Fibroblast of skin of scalp (primary cell): ENCODE results near the gene TBX1.

Experiments
- DNase-seq: peaks from one replicate; pipeline ENCODE4 v3.0.0-alpha.2; 2013

TBX1 gene

GRCh38 chr22:19801340-19802000 lies 40.9 kb downstream of the TBX1 start:
- no peak for DNase-seq

- no peak for DNase-seq
Observed at GRCh38 chr22:19802001-19802893, 41.7 kb downstream of the TBX1 start.

GRCh38 chr22:19802894-19803735 lies 42.5 kb downstream of the TBX1 start:
- no peak for DNase-seq

GRCh38 chr22:19803736-19804267 lies 43.2 kb downstream of the TBX1 start:
- DNase-seq = no peak

GRCh38 chr22:19805821-19806212 lies 45.2 kb downstream of the TBX1 start:
- DNase-seq = no peak

GRCh38 chr22:19806213-19807160 lies 45.9 kb downstream of the TBX1 start:
- no peak for DNase-seq

- no peak for DNase-seq
Observed at GRCh38 chr22:19807161-19807913, 46.8 kb downstream of the TBX1 start.

GRCh38 chr22:19807914-19808872 lies 47.6 kb downstream of the TBX1 start:
- DNase-seq = no peak

- DNase-seq = no peak
Observed at GRCh38 chr22:19808873-19809478, 48.4 kb downstream of the TBX1 start.

GRCh38 chr22:19809741-19810140 lies 49.2 kb downstream of the TBX1 start:
- no peak for DNase-seq

- peak; percentile 85 for DNase-seq
Observed at GRCh38 chr22:19810381-19811201, 50.0 kb downstream of the TBX1 start.

- DNase-seq = no peak
Observed at GRCh38 chr22:19811211-19811621, 50.6 kb downstream of the TBX1 start.

- DNase-seq = no peak
Observed at GRCh38 chr22:19811811-19812771, 51.5 kb downstream of the TBX1 start.

GRCh38 chr22:19812910-19813309 lies 52.3 kb downstream of the TBX1 start:
- DNase-seq = no peak

GRCh38 chr22:19814428-19814827 lies 53.9 kb downstream of the TBX1 start:
- peak; percentile 17 for DNase-seq

- no peak for DNase-seq
Observed at GRCh38 chr22:19815093-19815822, 54.7 kb downstream of the TBX1 start.
